ENCODE measurements around the gene HOXB4.

Gene HOXB4

DNA sequence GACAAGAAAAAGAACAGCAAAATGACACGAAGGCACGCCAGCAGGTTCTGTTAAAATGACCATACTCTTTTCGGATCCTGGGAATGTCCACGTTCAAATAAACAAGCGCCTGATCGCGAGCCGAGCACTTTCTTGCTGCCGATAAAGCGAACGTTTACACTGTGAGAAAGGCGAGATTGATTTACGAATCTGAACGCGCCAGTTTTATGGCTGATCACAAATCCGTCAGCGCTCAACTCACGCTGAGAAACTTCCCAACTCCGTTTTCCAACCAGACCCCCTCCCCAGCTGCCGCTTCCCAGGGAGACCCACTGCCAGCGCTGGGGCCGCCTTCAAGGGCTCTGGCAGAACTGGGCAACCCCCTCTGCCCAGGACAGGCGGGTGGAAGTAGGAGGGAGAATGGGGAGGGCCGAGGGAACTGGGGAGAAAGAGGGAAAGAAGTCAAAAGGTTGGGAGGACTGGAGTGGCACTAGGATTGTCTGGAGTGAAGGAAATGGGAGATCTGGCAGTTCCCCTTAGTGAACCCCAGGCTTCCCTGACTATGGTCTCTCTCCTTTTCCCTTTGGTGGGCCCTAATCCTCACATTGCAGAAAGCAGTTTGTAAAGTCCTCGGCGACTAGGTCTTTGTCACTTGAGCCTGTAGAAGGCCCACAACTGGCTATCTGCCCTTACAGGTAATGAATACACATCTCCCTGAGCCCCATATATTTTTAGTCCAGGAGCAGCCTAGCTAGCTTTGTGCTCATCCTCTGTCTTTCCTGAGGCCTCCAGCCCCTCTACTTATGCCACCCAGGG is 6.9 kb downstream of the HOXB4 start:
- DNase-seq, result no peak

DNA sequence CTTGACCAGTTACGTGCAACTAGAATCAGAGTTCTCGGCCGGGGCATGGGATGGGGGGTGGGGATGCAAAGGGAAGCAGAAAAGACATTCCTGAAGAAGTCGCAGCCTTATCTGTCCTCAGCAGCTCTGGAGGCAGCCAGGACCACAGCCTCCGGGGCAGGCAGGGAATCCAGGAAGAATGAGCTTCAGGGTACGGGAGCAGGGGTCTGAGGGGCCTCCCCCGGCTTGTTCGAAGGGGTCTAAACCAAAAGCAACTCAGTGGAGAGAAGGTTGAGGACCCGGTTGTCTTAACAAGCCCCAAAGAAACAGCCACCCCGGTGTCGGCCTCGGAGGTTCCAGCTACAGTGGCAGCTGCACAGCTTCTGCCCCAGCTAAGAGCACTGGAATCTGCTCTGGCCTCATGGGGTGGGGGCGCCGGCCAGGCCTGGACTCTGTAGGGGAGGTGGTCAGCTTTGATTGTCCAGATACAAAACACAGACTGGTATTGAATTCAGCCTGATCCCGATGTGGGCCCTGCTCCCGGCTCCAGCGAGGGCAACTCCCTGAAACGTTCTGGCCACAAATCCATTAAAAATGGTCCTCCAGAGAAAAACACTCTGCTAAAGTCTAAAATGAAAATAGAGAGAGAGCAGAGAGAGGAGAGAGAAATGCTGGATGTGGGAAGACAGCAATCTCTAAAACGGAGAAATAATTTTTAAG is 7.7 kb downstream of the HOXB4 start:
- DNase-seq, result no peak

DNA sequence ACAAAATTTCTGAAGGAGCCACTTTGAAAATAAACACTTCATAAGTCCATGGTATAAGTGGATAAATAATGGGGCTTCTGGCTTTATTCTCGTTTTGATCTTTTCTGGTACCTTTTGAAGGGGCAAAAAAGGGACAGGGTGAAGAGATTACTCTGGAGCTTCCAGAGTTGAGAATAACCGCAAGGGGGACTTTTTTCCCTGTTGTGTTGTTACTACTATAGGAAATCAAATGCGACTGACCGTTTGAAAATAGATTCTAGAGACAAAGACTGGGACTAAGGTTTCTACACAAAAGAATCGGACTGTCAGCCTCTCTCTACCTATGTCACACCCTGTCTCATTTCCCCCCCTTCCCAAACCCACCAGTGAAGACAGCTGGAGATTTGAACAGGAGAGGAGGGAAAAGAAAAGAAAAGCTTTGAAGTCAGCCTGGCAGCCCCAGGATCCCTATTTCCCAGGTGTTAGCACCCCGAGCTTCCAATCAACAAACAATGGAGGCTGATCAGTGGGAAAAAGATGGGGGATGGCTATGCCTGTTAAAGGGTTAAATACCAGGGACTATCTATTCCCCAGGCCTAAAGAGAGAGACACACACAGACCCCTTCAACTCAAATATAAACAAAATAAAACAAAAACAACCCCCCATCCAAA is 8.4 kb downstream of the HOXB4 start:
- no peak for DNase-seq

DNA sequence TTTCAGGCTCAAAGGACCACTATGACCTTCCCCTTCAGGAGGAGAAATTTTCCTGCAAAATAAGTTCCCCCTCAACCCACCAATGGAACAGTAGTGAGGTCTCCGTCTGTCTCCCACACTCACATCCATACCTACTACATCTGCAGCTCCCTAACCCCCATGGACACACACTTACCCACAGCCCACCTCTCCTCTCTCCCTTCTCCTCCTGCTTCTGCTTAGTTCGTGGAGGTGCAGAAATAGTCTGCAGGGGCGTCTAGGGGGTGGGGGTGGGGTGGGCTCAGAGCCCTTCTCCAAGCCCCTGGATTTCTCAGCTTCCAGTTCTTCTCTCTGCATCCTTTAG is 8.9 kb downstream of the HOXB4 start:
- no peak for DNase-seq

DNA sequence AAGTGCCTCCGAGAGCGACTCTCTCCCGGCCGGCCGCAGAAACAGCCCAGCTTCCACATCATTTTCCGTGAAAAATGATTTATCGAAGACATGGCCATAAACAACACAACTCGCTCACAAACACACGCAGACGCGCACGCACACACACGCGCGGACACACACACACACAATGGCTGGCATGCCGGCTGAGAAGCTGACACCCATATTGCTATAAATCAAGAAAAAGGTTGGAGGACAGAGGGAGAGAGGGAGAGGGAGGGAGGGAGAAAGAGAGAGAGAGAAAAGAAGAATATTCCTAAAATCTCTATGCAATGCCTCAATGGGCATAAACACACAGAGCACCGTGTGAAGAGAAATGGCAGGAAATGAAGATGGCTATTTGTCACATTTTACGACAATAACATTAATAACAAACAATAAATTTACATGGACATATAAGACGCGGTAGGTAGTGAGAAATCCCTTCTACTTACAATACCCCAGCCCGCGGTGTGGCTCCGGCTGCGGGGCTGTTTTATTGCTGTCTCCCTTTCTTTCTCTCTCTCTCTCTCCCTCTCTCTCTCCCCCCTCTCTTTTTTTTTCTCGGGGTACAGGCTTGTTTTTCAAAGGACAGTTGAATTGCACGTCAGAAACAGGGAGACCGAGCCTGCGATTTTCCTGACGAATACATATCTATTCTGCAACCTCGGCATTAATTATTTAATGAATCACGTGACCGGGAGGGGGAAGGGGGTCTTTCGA is 9.5 kb downstream of the HOXB4 start:
- no peak for DNase-seq

DNA sequence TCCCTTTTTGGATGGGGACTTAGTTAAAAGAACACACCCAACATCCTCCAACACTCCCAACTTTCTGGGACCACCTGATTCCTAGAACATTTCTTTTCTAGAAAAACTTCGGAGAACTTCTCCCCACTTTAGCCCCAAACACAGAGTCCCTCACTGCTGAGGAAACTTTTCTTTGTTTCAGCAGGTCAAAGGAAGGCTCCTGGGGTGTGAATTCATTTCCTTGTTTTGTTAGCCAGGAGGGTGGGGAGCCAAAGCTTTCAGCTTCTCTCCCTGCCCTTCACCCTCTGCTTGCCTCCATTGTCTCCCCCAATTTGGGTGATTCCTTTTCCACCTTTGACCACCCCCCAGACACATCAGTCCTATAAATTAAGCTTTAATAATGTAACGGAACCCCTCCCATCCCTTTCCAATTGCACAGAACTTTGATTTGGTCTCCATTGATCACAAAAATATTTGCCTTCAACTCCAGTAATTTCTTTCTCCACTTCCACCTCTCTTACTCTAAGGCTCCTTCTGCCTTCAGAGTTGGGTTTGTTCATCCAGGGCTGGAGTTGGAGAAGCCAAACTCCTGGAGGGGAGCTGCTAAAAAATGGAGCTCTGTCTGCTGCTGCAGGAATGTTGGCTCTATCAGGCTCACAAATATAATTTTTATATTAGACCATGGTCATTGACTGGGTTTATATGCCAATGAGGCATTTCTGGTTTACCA is 10.3 kb downstream of the HOXB4 start:
- DNase-seq, result no peak

DNA sequence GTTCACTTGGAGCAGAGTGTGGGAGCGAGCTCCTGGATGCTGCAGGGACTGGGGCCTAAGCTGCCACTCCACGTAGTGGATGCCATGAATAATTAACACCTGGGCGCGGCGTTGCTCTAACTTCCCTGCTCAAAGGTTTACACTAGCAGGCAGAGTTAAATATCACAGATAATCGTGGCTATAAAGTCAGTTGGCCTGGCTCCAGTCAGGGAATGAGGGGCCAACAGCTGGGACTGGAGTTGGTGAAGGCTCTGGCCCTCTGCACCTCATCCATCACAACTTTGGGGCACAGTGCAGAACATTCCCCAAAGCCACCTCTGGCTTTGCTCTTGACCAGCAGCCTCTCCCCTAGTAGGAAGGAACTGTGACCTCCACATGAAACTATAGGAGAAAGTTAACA is 10.9 kb downstream of the HOXB4 start:
- DNase-seq, result no peak

DNA sequence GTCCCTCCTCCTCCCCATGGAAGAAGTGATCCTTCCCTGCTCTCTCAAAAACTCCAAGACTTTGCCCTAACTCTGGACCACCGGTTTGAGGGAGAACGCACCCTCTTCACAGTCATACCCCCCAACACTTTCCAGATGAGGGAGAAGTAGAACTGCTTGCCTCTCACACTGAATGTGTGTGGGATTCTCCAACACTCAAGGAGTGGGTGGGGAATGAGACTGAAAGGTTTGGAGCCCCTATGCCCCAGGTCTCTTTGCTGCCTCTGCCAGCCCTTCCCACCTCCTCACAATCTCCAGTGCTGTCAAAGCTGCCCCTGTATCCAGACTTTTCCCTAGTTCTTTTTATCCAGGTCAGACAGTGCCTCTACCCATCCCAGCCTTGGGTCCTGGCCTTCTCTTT is 11.4 kb downstream of the HOXB4 start:
- no peak for DNase-seq

DNA sequence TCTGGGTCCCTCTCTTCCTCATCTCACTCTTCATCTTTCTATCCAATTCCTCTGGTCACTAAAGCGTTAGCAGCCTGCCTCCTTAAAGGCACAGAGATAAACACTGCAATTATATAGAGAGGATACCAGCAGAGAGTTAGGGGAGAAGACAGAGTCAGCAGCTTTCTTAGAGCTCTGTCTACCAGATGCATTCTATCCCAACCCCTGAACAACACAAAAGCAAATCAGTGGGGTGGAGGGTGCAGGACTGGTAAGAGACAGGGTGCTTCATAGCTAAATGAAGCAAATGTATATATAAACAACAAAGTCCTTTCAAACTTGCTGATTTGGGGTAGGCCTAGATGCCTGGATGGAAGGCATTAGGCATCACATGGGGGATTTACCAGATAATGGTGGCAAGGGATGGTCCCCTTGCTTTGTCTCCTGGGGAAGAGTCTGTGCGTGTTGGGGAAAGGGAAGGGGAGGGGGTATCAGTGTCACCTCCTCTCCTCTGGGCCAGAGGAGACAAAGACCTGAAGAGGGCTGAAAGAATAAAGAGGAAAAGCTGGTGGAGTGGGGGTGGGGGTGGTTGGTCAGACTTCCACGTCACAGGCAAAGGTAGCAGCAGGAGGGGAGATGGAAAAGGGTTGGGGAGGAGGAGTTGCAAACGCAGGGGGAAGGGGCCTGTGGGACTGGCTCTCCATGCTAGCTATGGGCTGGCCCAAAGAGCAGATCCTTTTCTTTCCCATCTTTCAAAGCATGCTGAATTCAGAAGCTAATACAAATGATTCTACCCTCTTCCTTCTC is 12.0 kb downstream of the HOXB4 start:
- no peak for DNase-seq

DNA sequence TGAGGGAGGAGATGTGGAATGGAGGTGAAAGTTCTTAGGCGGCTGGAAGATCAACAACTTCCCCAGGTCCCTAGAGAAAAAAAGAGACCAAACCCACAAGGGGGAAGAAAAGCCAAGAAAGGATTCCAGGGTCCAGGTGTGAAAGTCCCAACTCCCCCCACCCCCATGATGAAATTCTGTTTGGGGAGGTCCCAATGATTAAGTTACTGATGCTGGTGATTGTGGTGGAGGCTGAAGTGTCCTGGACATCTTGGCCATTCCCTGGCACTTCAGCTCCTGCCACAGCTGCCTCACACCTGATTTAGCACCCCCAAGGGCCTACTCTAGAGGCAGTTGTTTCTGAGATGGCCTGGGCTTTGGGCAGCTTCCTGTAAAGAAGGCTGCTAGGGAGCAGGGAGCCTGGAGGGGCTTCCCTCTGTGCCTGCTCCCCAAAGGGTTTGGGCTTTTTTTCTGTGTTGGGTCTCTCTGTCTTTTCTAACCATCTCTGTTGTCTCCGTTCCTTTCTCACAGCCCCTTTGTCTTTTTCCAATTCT is 13.1 kb downstream of the HOXB4 start:
- DNase-seq, result no peak

DNA sequence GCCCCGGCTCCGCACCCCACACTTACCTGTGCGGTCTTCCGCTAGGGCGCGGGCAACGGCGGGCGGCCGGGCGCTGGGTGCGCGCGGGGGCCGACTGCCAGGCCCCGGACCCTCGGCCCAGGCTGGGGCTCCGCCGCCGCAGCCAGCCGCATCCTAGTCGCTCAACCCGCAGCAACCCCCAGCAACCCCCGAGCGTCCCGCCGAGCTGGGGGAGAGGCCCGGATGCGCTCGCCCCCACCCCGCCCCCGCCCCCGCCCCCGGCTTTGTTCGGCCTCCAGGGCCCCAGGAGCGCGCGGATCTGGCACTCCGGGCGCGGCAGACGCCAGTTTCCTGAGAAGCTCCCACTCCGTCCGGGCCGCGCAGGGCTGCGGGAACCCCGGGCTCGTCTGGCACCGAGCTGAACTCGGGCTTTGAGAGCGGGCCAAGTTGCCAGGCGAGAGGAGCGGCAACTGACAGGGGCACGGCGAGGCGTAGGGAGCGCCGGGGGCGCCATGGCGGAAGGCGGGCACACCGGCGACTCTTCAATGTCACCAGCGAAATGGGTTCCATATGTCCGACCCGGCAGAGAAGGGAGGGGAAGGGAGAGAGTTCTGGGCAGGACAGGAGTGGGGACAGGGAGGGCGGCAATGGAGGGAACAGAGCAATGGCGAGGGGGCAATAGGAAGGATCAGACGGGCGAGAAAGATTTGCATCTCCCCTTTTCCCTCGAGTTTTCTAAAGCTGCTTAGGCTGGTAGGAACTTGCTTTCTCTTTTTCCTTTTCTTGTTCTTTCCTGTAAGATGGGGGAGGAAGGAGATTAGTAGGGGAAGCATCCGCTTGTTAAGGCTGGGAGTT is 13.7 kb downstream of the HOXB4 start:
- no peak for DNase-seq

DNA sequence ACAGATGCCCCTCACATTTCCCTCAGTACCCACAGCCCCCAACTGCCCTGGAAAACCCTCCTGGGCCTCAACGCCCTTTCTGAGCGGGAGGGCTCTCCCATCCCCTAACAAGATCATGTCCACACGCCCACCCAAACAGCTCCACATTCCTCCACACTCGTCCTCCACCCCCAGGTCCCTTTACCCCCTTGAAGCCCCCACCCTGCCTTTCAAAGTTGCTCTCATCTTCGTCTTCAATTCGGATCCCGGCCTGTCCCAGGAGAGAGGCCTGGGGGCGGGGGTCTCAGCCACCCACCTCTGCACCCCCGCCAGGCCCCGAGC is 14.3 kb downstream of the HOXB4 start:
- DNase-seq, result no peak

DNA sequence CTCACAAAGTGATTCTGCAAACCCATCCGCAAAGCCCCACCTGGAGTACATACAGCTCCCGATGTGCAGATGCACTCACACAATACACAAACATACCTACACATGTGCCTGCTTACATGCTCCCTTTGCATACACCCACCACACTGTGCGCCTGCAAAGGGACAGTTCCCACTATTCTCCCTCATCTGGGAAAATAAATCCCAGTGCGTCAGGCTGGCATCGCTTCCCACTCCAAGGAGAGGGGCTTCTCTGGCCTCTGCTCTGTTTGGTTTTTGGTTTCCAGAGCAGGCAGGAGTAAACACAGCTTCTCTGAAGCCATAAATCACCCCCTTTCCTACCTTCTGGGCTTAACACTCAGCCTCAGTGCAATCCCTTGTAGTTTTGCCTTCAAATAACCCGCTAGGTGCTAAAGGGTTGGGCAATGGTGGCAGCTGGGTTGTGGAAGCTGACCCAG is 14.7 kb downstream of the HOXB4 start:
- no peak for DNase-seq

DNA sequence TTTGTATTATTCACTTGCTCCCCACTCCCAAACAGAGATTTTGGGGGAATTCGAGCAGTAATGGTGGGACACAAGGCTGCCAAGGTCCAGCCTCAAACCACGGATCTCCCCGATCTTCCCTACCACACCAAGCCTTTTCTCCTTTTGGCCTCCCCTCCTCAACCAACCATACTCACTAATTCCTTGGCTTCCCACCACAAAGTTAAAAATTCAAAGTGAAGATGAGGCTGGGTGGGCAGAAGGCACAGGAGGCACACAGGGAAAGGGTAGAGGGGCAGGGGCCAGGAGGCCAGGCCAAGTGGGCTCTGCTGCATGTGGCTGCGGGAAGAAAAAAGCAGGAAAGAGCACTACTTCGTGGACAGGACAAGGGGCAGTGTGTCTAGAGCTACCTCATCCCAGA is 15.2 kb downstream of the HOXB4 start:
- DNase-seq, result no peak

DNA sequence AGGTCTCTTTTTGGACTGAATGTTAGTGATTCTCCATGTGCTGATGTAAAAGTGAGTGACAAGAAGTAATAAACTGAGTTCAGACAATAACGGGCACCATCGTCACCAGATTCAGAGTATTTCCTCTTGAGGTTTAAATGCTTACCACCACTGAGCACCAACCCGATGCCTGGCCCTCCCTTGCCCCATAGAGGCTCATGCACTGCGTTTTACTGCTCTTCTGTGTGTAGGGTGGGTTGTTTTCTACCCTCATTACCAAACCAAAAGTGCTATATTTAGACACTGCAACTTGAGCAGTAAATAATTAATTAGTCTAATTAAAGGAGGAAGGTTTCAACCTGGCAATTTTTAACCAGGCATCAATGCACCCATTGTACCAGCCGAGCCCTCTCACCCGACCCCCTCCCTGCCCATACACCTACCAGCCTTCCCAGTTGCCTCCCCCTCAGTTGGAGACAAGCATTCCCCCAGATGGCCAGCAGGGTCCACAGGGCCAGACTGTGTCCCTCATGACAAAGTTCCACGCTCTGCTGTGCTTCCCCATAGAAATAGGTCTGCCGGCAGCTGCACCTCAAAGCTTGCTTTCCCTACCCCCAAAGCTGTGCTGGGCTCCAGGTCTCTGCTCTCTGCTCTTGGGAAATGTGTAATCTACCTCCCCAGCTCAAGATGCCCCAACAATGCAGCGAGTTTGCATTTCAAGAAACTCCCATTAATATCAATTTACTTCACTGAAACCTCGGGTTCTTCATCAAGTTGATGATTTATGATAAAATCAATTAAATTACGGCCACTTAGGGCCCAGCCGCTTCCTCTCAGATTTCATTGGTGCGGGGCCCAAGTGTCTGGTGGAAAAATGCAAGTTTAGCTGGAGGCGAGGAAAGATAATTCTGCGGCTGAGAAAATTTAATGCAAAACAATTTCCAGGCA is 16.0 kb downstream of the HOXB4 start:
- no peak for DNase-seq

DNA sequence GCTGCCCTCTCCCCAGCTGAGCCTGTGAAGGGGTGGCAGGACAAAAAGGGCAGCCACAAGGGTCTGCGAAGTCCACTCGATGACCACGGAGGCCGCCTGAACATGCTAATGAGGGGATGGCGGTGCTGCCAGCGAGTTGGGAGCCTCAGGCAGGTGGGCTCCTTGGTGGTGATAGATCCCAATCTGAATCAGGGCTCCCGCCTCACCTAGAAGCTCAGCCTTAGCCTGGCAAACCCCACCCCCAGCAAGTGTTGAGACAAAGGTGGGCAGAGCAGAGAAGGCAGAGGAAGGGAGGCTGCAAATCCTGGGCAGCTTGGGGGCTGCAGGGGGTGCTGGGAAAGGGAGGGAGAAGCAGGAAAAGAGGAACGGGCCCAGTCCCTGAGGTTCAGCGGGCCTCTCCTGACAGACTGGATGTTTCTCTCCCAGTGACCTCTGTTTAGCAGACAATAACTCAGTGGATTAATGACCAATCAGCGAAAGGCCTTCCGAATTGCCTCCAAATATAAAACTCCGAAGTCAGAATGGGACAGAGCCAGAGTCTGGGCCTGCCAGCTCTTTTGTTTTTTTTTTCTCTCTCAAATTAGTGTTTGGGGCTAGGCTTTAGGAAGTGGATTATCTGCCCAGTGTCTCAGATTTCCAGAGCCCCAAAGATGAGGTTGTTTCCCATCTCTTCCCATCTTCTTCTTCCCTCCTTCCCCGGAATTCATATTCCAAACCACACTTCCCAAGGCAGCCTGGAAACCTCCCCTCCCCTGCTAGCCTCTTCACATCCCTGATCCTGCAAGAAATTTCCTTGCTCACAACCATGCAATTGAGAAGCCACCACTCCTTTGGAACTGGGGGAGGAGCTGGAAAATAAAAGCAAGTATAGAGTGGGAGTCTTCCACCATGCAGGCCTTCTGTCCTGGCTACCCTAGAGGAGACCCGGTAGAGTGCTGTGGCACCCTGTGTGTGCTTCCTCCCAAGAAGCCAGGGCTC is 18.0 kb downstream of the HOXB4 start:
- no peak for DNase-seq

DNA sequence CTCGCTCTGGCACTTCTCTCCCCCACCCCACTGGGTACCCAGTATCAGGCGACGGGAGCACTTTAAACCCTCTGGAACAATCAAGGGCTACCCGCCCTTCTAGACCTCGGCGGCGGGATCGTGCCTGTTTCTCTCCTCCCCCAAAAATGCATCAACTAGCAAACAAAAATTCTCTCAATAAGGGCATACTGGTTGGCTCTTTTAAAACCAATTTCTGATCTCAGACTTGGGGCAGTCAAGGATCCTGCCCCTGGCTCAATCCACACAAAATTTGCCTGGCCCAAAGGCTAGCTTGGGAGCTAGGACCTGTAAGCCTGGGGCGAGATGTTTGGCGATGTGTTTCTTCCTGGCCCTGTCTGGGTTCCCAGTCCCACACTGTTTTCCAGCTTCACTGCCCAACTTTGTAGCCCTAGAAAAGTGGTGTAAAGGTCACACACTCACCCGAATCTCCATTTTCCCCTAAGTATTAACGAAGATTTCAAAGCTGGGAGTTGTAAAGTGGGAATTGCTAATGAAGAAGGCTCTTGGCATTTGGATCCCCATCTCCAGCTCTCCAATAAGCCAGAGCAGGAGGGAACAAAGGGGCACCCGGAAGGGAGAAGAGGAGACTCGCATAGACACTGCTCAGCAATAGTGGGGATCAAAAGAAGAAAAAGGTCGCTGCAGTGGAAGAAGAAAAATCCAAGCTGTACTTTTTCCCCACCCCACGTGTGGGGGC is 18.9 kb downstream of the HOXB4 start:
- no peak for DNase-seq

DNA sequence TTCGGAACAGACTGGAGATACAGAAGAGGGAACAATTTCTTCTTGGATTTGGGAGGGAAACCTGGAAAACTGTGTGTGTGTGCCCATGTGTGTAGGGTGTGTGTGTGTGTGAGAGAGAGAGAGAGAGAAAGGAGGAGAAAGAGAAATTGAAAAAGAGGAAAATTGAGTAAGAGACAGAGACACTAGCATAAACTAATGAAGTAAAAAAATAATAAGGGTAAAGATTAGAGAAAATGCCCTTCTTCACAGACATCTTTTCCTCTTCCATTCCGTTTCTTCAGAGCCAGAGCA is 19.4 kb downstream of the HOXB4 start:
- DNase-seq, result no peak

Measured in CD4-positive, alpha-beta T cell treated with Interleukin-17A for 1 hour (primary cell).